Hematopoietic multipotent progenitor cell (in vitro differentiated cells): ENCODE results near the gene ARHGAP1. TPM values are rescaled to one million over a fixed set of nuclear protein-coding genes. Genes with fewer than 3 reads are reported as not detected.

Source experiments
- DNase-seq, 3 donors: peaks; one replicate each; pipeline ENCODE4 v3.0.0-alpha.2; 2011 to 2015; ENCODE audit warnings: low read depth in 2 of 3, low spot score in 2 of 3
- total RNA-seq: library from RNA; depleted of rRNA; stranded (reverse); fragments of >200 nt; gene quantifications from one replicate; pipeline ENCODE4 v1.2.3, GENCODE V29; 2012

The ARHGAP1 gene
- total RNA-seq, 1 donor, result 50.4 TPM

- no peak for DNase-seq
Measured at GRCh38 chr11:46695345-46696211, 4.8 kb downstream of the ARHGAP1 start.

GRCh38 chr11:46694607-46695006 is 5.8 kb downstream of the ARHGAP1 start:
- no peak for DNase-seq

- DNase-seq, result no peak
Measured at GRCh38 chr11:46694072-46694471, 6.3 kb downstream of the ARHGAP1 start.

GRCh38 chr11:46693597-46694012 is 6.8 kb downstream of the ARHGAP1 start:
- no peak for DNase-seq

GRCh38 chr11:46692450-46692849 is 8.0 kb downstream of the ARHGAP1 start:
- DNase-seq, result no peak

GRCh38 chr11:46690702-46691101 is 9.7 kb downstream of the ARHGAP1 start:
- DNase-seq, result no peak

- DNase-seq, result no peak
Measured at GRCh38 chr11:46686886-46687795, 13.3 kb downstream of the ARHGAP1 start.

GRCh38 chr11:46684367-46684766 is 16.1 kb downstream of the ARHGAP1 start:
- no peak for DNase-seq

- no peak for DNase-seq
Measured at GRCh38 chr11:46682773-46683752, 17.4 kb downstream of the ARHGAP1 start.

- no peak for DNase-seq
Measured at GRCh38 chr11:46681814-46682213, 18.6 kb downstream of the ARHGAP1 start.

GRCh38 chr11:46680815-46681214 is 19.6 kb downstream of the ARHGAP1 start:
- DNase-seq, result no peak

- DNase-seq, result no peak
Measured at GRCh38 chr11:46680164-46680760, 20.2 kb downstream of the ARHGAP1 start.

- no peak for DNase-seq
Measured at GRCh38 chr11:46679241-46680163, 20.9 kb downstream of the ARHGAP1 start.

- no peak for DNase-seq
Measured at GRCh38 chr11:46678741-46679130, 21.7 kb downstream of the ARHGAP1 start.

- no peak for DNase-seq
Measured at GRCh38 chr11:46677991-46678740, 22.3 kb downstream of the ARHGAP1 start.

GRCh38 chr11:46677169-46677568 is 23.2 kb downstream of the ARHGAP1 start:
- DNase-seq, result no peak

- DNase-seq, result peak in 1 of 3 donors; percentile 15
Measured at GRCh38 chr11:46676436-46677158, 23.8 kb downstream of the ARHGAP1 start.
